GM18870 (cell line): ENCODE measurements around the gene SREBF2.
A peak's percentile ranks its signal among the peaks of the same experiment; 100 is the strongest.
"Not testable (repeated sequence)": the region's sequence is repeated elsewhere in the genome, so short reads cannot be mapped to it uniquely, and the experiment has no call there.

Experiments used
- ATAC-seq: cut with Tn5 transposase; IDR thresholded peaks from one replicate; pipeline ENCODE4 v1.9.1; 2021; ENCODE audit warnings: moderate library complexity; ENCODE audit not compliant: unreplicated experiment

SREBF2 gene

GRCh38 chr22:41841085-41841712, 8.3 kb downstream of the SREBF2 start:
- no peak for ATAC-seq

- ATAC-seq, result no peak
These were observed 10.4 kb downstream of the SREBF2 start for GRCh38 chr22:41842996-41843970.

GRCh38 chr22:41844036-41844435, 11.1 kb downstream of the SREBF2 start:
- no peak for ATAC-seq

- no peak for ATAC-seq
These were observed 11.6 kb downstream of the SREBF2 start for GRCh38 chr22:41844513-41844912.

- ATAC-seq, result no peak
These were observed 12.7 kb downstream of the SREBF2 start for GRCh38 chr22:41845380-41846267.

- ATAC-seq, result no peak
These were observed 13.5 kb downstream of the SREBF2 start for GRCh38 chr22:41846268-41846987.

GRCh38 chr22:41847300-41847699, 14.4 kb downstream of the SREBF2 start:
- ATAC-seq, result no peak

- no peak for ATAC-seq
These were observed 15.6 kb downstream of the SREBF2 start for GRCh38 chr22:41848468-41848867.

- no peak for ATAC-seq
These were observed 23.6 kb downstream of the SREBF2 start for GRCh38 chr22:41856469-41856868.

GRCh38 chr22:41857155-41857859, 24.4 kb downstream of the SREBF2 start:
- no peak for ATAC-seq

- ATAC-seq, result no peak
These were observed 24.9 kb downstream of the SREBF2 start for GRCh38 chr22:41857860-41858199.

GRCh38 chr22:41862160-41862529, 29.2 kb downstream of the SREBF2 start:
- ATAC-seq, result peak; percentile 43

GRCh38 chr22:41862530-41863266, 29.8 kb downstream of the SREBF2 start:
- peak; percentile 41 for ATAC-seq

- no peak for ATAC-seq
These were observed 30.6 kb downstream of the SREBF2 start for GRCh38 chr22:41863472-41863871.

GRCh38 chr22:41868556-41868955, 35.7 kb downstream of the SREBF2 start:
- no peak for ATAC-seq

- not testable (repeated sequence) for ATAC-seq
These were observed 37.2 kb downstream of the SREBF2 start for GRCh38 chr22:41870081-41870480.

- ATAC-seq, result no peak
These were observed 37.9 kb downstream of the SREBF2 start for GRCh38 chr22:41870786-41871185.

- no peak for ATAC-seq
These were observed 40.5 kb downstream of the SREBF2 start for GRCh38 chr22:41873391-41873790.

GRCh38 chr22:41874090-41874489, 41.2 kb downstream of the SREBF2 start:
- ATAC-seq, result no peak
